ENCODE measurements around the gene FAM25C. TPM values are rescaled to one million over a fixed set of nuclear protein-coding genes. Genes with fewer than 3 reads are reported as not detected.
"Not testable (repeated sequence)": the region's sequence is repeated elsewhere in the genome, so short reads cannot be mapped to it uniquely, and the experiment has no call there.

FAM25C gene
- total and polyA plus RNA-seq, 2 donors, result 0.57 TPM; not detected in 1

- H3K27ac ChIP-seq (ENCODE audit: low read depth in 1 of 2, low read length in 1 of 2); H3K36me3 ChIP-seq (ENCODE audit: control insufficient read depth in 2 of 2, insufficient read depth in 2 of 2, low read length in 1 of 2); DNase-seq (ENCODE audit: low read depth in 6 of 9, low spot score in 9 of 9); H3K9me3 ChIP-seq (ENCODE audit: control insufficient read depth in 2 of 2, insufficient read depth in 1 of 2, low read length in 1 of 2); H3K27me3 ChIP-seq (ENCODE audit: control insufficient read depth in 2 of 2, insufficient read depth in 1 of 2, low read length in 1 of 2); H3K4me1 ChIP-seq (ENCODE audit: control insufficient read depth in 2 of 2, insufficient read depth in 2 of 2, low read length in 2 of 2); H3K4me3 ChIP-seq (ENCODE audit: low read length in 2 of 2): not testable (repeated sequence)
- 74% methylated on average over 5 of the region's 14 CpGs for WGBS
Observed at GRCh38 chr10:47964280-47965063, 35.1 kb downstream of the FAM25C start.

- no CpG with 5 or more reads among the region's 5 CpGs for WGBS
- not testable (repeated sequence) for H3K9me3 ChIP-seq (ENCODE audit: control insufficient read depth in 2 of 2, insufficient read depth in 1 of 2, low read length in 1 of 2)
Observed at GRCh38 chr10:47962785-47963184, 36.8 kb downstream of the FAM25C start.

GRCh38 chr10:47960699-47961098 lies 38.9 kb downstream of the FAM25C start:
- not testable (repeated sequence) for H3K27ac ChIP-seq (ENCODE audit: low read depth in 1 of 2, low read length in 1 of 2); H3K4me1 ChIP-seq (ENCODE audit: control insufficient read depth in 2 of 2, insufficient read depth in 2 of 2, low read length in 2 of 2); H3K36me3 ChIP-seq (ENCODE audit: control insufficient read depth in 2 of 2, insufficient read depth in 2 of 2, low read length in 1 of 2); H3K4me3 ChIP-seq (ENCODE audit: low read length in 2 of 2); H3K9me3 ChIP-seq (ENCODE audit: control insufficient read depth in 2 of 2, insufficient read depth in 1 of 2, low read length in 1 of 2); DNase-seq (ENCODE audit: low read depth in 6 of 9, low spot score in 9 of 9); H3K27me3 ChIP-seq (ENCODE audit: control insufficient read depth in 2 of 2, insufficient read depth in 1 of 2, low read length in 1 of 2)
- WGBS, result no CpG with 5 or more reads among the region's 2 CpGs

More at GRCh38 chr10:47962785-47963184, 36.8 kb downstream of the FAM25C start:
- H3K36me3 ChIP-seq (ENCODE audit: control insufficient read depth in 2 of 2, insufficient read depth in 2 of 2, low read length in 1 of 2); H3K27ac ChIP-seq (ENCODE audit: low read depth in 1 of 2, low read length in 1 of 2); DNase-seq (ENCODE audit: low read depth in 6 of 9, low spot score in 9 of 9); H3K4me1 ChIP-seq (ENCODE audit: control insufficient read depth in 2 of 2, insufficient read depth in 2 of 2, low read length in 2 of 2); H3K4me3 ChIP-seq (ENCODE audit: low read length in 2 of 2); H3K27me3 ChIP-seq (ENCODE audit: control insufficient read depth in 2 of 2, insufficient read depth in 1 of 2, low read length in 1 of 2): not testable (repeated sequence)

- not testable (repeated sequence) for H3K27ac ChIP-seq (ENCODE audit: low read depth in 1 of 2, low read length in 1 of 2); H3K36me3 ChIP-seq (ENCODE audit: control insufficient read depth in 2 of 2, insufficient read depth in 2 of 2, low read length in 1 of 2); H3K27me3 ChIP-seq (ENCODE audit: control insufficient read depth in 2 of 2, insufficient read depth in 1 of 2, low read length in 1 of 2); DNase-seq (ENCODE audit: low read depth in 6 of 9, low spot score in 9 of 9); H3K9me3 ChIP-seq (ENCODE audit: control insufficient read depth in 2 of 2, insufficient read depth in 1 of 2, low read length in 1 of 2); H3K4me1 ChIP-seq (ENCODE audit: control insufficient read depth in 2 of 2, insufficient read depth in 2 of 2, low read length in 2 of 2); H3K4me3 ChIP-seq (ENCODE audit: low read length in 2 of 2)
- whole genome bisulfite sequencing, result 90% methylated on average over 4 of the region's 5 CpGs
Observed at GRCh38 chr10:47959677-47960076, 39.9 kb downstream of the FAM25C start.

GRCh38 chr10:47957158-47957557 lies 42.4 kb downstream of the FAM25C start:
- H3K4me3 ChIP-seq (ENCODE audit: low read length in 2 of 2); H3K27ac ChIP-seq (ENCODE audit: low read depth in 1 of 2, low read length in 1 of 2); H3K36me3 ChIP-seq (ENCODE audit: control insufficient read depth in 2 of 2, insufficient read depth in 2 of 2, low read length in 1 of 2); DNase-seq (ENCODE audit: low read depth in 6 of 9, low spot score in 9 of 9); H3K9me3 ChIP-seq (ENCODE audit: control insufficient read depth in 2 of 2, insufficient read depth in 1 of 2, low read length in 1 of 2); H3K4me1 ChIP-seq (ENCODE audit: control insufficient read depth in 2 of 2, insufficient read depth in 2 of 2, low read length in 2 of 2); H3K27me3 ChIP-seq (ENCODE audit: control insufficient read depth in 2 of 2, insufficient read depth in 1 of 2, low read length in 1 of 2): not testable (repeated sequence)
- 88% methylated on average over 8 of the region's 8 CpGs for WGBS

GRCh38 chr10:47947424-47947823 lies 52.2 kb downstream of the FAM25C start:
- H3K9me3 ChIP-seq (ENCODE audit: control insufficient read depth in 2 of 2, insufficient read depth in 1 of 2, low read length in 1 of 2); DNase-seq (ENCODE audit: low read depth in 6 of 9, low spot score in 9 of 9); H3K27ac ChIP-seq (ENCODE audit: low read depth in 1 of 2, low read length in 1 of 2); H3K27me3 ChIP-seq (ENCODE audit: control insufficient read depth in 2 of 2, insufficient read depth in 1 of 2, low read length in 1 of 2); H3K36me3 ChIP-seq (ENCODE audit: control insufficient read depth in 2 of 2, insufficient read depth in 2 of 2, low read length in 1 of 2); H3K4me3 ChIP-seq (ENCODE audit: low read length in 2 of 2); H3K4me1 ChIP-seq (ENCODE audit: control insufficient read depth in 2 of 2, insufficient read depth in 2 of 2, low read length in 2 of 2): not testable (repeated sequence)
- WGBS, result 66% methylated on average over 1 of the region's 1 CpG

Other genes with a start within 250 kb of the FAM25C start
- 0.42 TPM for gene SYT15B, start 236.2 kb downstream of the FAM25C start, total RNA-seq
- gene SYT15B, start 236.2 kb downstream of the FAM25C start, polyA plus RNA-seq, result 0.55 TPM
- gene NPY4R2, start 81.1 kb downstream of the FAM25C start, total RNA-seq, result not detected
- gene NPY4R2, start 81.1 kb downstream of the FAM25C start, polyA plus RNA-seq, result not detected

Measured in thymus (tissue), 11 donors.